ENCODE results near the gene RMDN2. TPM values are rescaled to one million over a fixed set of nuclear protein-coding genes. Genes with fewer than 3 reads are reported as not detected.

RMDN2 gene
- polyA plus RNA-seq, 3 donors, result 7.0 to 14.3 (median 10.7) TPM

- Histone ChIP-seq H3K4me1 (ENCODE audit: control insufficient read depth in 1 of 2, insufficient read depth in 2 of 2, low read length in 2 of 2) (no peaks in the 10 kb centered on the region), H3K27ac (ENCODE audit: low read depth in 1 of 2, low read length in 2 of 2) (no peak overlapping the region), H3K9me3 (replicated peaks in 1 of 2; ENCODE audit: control insufficient read depth in 1 of 2, insufficient read depth in 1 of 2, low read length in 2 of 2) (no peaks in the 10 kb centered on the region), H4K20me1 (ENCODE audit: insufficient read depth, low read length) (no peaks in the 10 kb centered on the region), H3K36me3 (replicated peaks in 1 of 2; ENCODE audit: control insufficient read depth in 1 of 2, insufficient read depth in 2 of 2, low read length in 2 of 2) (no peaks in the 10 kb centered on the region), H3K4me3 (replicated peaks in 1 of 3; ENCODE audit: low read depth in 2 of 3, low read length in 3 of 3) (no peak overlapping the region), H2AFZ (ENCODE audit: insufficient read depth, low read depth, low read length, poor library complexity, severe bottlenecking) (no peak overlapping the region), H3K27me3 (ENCODE audit: control insufficient read depth in 2 of 2, insufficient read depth in 2 of 2, low read length in 2 of 2) (peaks cover 0 to 9% of the 10 kb centered on the region in 2 donors), H3K79me2 (ENCODE audit: insufficient read depth, low read length) (no peaks in the 10 kb centered on the region), H3K9ac (ENCODE audit: insufficient read depth, low read length, poor library complexity, severe bottlenecking) (no peak overlapping the region), H3K4me2 (replicated peaks; ENCODE audit: extremely low read depth, low read length, poor library complexity, severe bottlenecking) (no peak overlapping the region)
- 8% methylated on average over 2 of the region's 9 CpGs for WGBS (ENCODE audit: insufficient coverage)
- Mint-ChIP-seq H3K4me1 (peaks cover 6% of the 10 kb centered on the region), H3K9me3 (no peaks in the 10 kb centered on the region), H3K27ac (no peak overlapping the region), H3K4me3 (peak overlapping the region in 1 of 2 donors; percentile 28), H3K36me3 (no peaks in the 10 kb centered on the region), H3K27me3 (ENCODE audit: low read depth in 3 of 3) (peaks cover 8 to 15% (median 14%) of the 10 kb centered on the region in 3 donors)
- no peak for TF ChIP-seq CTCF (IDR thresholded peaks at IDR 0.05)
- DNase-seq, result no peak
- intact Hi-C loops (cut with micrococcal nuclease), result no loop called here
Measured at GRCh38 chr2:37881397-37881796, 43.7 kb upstream of the RMDN2 start.

- H3K27me3 Mint-ChIP-seq (ENCODE audit: low read depth in 3 of 3), result peaks cover 8 to 15% (median 14%) of the 10 kb centered on the region in 3 donors
- intact Hi-C loops (cut with micrococcal nuclease), result no loop called here
- WGBS (ENCODE audit: insufficient coverage), result no CpG with 5 or more reads among the region's 1 CpG
- H3K9me3 Mint-ChIP-seq, result no peaks in the 10 kb centered on the region
- TF ChIP-seq CTCF (IDR thresholded peaks at IDR 0.05), result no peak
- H3K27ac Mint-ChIP-seq, result no peak overlapping the region
- H3K36me3 ChIP-seq (replicated peaks in 1 of 2; ENCODE audit: control insufficient read depth in 1 of 2, insufficient read depth in 2 of 2, low read length in 2 of 2), result no peaks in the 10 kb centered on the region
- no peak overlapping the region for H3K4me3 Mint-ChIP-seq
- H3K79me2 ChIP-seq (ENCODE audit: insufficient read depth, low read length), result no peaks in the 10 kb centered on the region
- H3K9me3 ChIP-seq (replicated peaks in 1 of 2; ENCODE audit: control insufficient read depth in 1 of 2, insufficient read depth in 1 of 2, low read length in 2 of 2), result no peaks in the 10 kb centered on the region
- no peaks in the 10 kb centered on the region for H3K36me3 Mint-ChIP-seq
- no peak overlapping the region for H3K9ac ChIP-seq (ENCODE audit: insufficient read depth, low read length, poor library complexity, severe bottlenecking)
- no peak overlapping the region for H3K4me2 ChIP-seq (replicated peaks; ENCODE audit: extremely low read depth, low read length, poor library complexity, severe bottlenecking)
- H3K27me3 ChIP-seq (ENCODE audit: control insufficient read depth in 2 of 2, insufficient read depth in 2 of 2, low read length in 2 of 2), result peaks cover 0 to 9% of the 10 kb centered on the region in 2 donors
- no peak for DNase-seq
- H3K27ac ChIP-seq (ENCODE audit: low read depth in 1 of 2, low read length in 2 of 2), result no peak overlapping the region
- H2AFZ ChIP-seq (ENCODE audit: insufficient read depth, low read depth, low read length, poor library complexity, severe bottlenecking), result no peak overlapping the region
- H4K20me1 ChIP-seq (ENCODE audit: insufficient read depth, low read length), result no peaks in the 10 kb centered on the region
- no peaks in the 10 kb centered on the region for H3K4me1 ChIP-seq (ENCODE audit: control insufficient read depth in 1 of 2, insufficient read depth in 2 of 2, low read length in 2 of 2)
- H3K4me3 ChIP-seq (replicated peaks in 1 of 3; ENCODE audit: low read depth in 2 of 3, low read length in 3 of 3), result no peak overlapping the region
- peaks cover 6% of the 10 kb centered on the region for H3K4me1 Mint-ChIP-seq
Measured at GRCh38 chr2:37882036-37882435, 43.1 kb upstream of the RMDN2 start.

All from CD14-positive monocyte (primary cell).